Ovary (tissue), 3 donors: ENCODE results near the gene PTPDC1.

Source experiments
- EP300 ChIP-seq: sonication (generic); formaldehyde crosslinking; IDR thresholded peaks from one replicate; pipeline ENCODE4 v1.6.1; 2017; ENCODE audit warnings: antibody characterized with exemption
- POLR2A ChIP-seq: fragments of 450-650 bp; IDR thresholded peaks from one replicate; pipeline ENCODE4 v1.6.1; 2017; ENCODE audit warnings: antibody characterized with exemption, mild to moderate bottlenecking, moderate library complexity
- TF ChIP-seq, protein P1 (sequence below), 3 donors: fragments of 450-650 bp in 2 of 3; fragments of 200-600 bp in 1 of 3; IDR thresholded peaks; one replicate each; pipeline versions ENCODE4 v1.5.1 to v1.8.0; 2016 to 2022; ENCODE audit warnings: antibody characterized with exemption in 3 of 3, mild to moderate bottlenecking in 1 of 3
- donor health status: DM: no; HTN: no; CAD: no.

DNA sequence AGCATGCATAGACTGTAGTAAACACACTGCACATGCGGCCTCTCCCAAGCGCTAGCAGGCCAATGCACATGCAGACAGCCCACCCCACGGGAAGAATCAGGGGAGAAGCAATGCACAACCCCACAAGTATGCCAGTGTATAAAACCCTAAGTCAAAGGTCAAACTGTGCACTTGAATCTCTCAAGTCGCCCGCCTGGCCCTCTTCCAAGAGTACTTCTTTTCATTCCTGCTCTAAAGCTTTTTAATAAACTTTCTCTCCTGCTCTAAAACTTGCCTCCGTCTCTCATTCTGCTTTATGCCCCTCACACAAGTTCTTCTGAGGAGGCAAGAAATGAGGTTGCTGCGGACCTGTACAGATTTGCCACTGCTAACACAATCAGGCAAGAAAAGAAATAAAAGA is 50.4 kb downstream of the PTPDC1 start:
- TF ChIP-seq POLR2A (no peak), EP300 (no peak)
- TF ChIP-seq, protein P1, sequence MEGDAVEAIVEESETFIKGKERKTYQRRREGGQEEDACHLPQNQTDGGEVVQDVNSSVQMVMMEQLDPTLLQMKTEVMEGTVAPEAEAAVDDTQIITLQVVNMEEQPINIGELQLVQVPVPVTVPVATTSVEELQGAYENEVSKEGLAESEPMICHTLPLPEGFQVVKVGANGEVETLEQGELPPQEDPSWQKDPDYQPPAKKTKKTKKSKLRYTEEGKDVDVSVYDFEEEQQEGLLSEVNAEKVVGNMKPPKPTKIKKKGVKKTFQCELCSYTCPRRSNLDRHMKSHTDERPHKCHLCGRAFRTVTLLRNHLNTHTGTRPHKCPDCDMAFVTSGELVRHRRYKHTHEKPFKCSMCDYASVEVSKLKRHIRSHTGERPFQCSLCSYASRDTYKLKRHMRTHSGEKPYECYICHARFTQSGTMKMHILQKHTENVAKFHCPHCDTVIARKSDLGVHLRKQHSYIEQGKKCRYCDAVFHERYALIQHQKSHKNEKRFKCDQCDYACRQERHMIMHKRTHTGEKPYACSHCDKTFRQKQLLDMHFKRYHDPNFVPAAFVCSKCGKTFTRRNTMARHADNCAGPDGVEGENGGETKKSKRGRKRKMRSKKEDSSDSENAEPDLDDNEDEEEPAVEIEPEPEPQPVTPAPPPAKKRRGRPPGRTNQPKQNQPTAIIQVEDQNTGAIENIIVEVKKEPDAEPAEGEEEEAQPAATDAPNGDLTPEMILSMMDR (IDR thresholded peaks at IDR 0.05): no peak
